Cardiac muscle cell (in vitro differentiated cells and primary cell): ENCODE results near the gene RAB3C. TPM values are rescaled to one million over a fixed set of nuclear protein-coding genes. Genes with fewer than 3 reads are reported as not detected.

ENCODE experiments used
- DNase-seq, 2 donors: peaks; one replicate each; pipeline versions ENCODE4 v3.0.0 to v3.0.0-alpha.2; 2010 to 2017; ENCODE audit warnings: low read depth in 1 of 2, low spot score in 1 of 2
- H3K27ac ChIP-seq: fragments of 200-600 bp; sonication (generic); 2 replicates; pipeline ENCODE4 v1.5.1; 2016
- H3K27me3 ChIP-seq: fragments of 200-600 bp; sonication (generic); 2 replicates; pipeline ENCODE4 v1.6.0; 2016; ENCODE audit warnings: control low read depth
- H3K36me3 ChIP-seq: fragments of 200-600 bp; sonication (generic); 2 replicates; pipeline ENCODE4 v1.5.1; 2016; ENCODE audit warnings: control low read depth
- H3K4me1 ChIP-seq: fragments of 200-600 bp; sonication (generic); 2 replicates; pipeline ENCODE4 v1.8.1; 2017; ENCODE audit warnings: low read depth, mild to moderate bottlenecking, mixed run types
- H3K4me3 ChIP-seq: fragments of 200-600 bp; sonication (generic); 2 replicates; pipeline ENCODE4 v1.5.1; 2016; ENCODE audit warnings: mild to moderate bottlenecking
- H3K9me3 ChIP-seq: fragments of 200-600 bp; sonication (generic); 2 replicates; pipeline ENCODE4 v1.5.1; 2017; ENCODE audit warnings: low read depth, mild to moderate bottlenecking, control low read depth
- polyA plus RNA-seq: library from polyadenylated mRNA; unstranded; fragments of >200 nt; fragmentation: Nextera tagmentation; extraction: Ambion mirVana; gene quantifications from 2 replicates; pipeline ENCODE4 v1.2.1, GENCODE V29; 2016
- total RNA-seq: library from RNA; depleted of rRNA; stranded (reverse); fragments of >200 nt; gene quantifications from 2 replicates; pipeline ENCODE4 v1.2.3, GENCODE V29; 2016
- TF ChIP-seq, protein P1 (sequence below): IDR thresholded peaks from 2 replicates; pipeline ENCODE4 v1.5.1; 2012; ENCODE audit warnings: low read depth, mild to moderate bottlenecking, low read length

RAB3C gene
- total and polyA plus RNA-seq, 2 experiments from 2014 or later: 0.69 to 1.1 TPM

DNA sequence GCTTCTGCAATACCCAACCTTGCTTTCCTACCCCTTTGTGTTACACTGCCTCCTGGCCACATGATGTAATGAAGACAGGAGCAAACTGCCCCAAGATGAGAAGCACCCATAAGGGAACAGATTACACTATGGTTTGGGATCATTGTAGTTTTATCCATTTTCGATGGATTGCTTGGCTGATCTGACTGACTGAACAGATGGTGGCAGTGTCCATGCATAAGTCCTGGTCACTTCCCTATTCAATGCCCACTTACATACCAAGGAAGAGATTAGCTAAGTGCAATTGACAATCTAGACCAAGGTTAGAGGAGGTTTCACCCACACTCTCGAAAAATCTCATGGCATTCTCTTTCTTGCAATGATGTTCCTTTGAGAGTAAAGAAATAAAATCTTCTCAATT lies 319.9 kb downstream of the RAB3C start:
- TF ChIP-seq, protein P1, sequence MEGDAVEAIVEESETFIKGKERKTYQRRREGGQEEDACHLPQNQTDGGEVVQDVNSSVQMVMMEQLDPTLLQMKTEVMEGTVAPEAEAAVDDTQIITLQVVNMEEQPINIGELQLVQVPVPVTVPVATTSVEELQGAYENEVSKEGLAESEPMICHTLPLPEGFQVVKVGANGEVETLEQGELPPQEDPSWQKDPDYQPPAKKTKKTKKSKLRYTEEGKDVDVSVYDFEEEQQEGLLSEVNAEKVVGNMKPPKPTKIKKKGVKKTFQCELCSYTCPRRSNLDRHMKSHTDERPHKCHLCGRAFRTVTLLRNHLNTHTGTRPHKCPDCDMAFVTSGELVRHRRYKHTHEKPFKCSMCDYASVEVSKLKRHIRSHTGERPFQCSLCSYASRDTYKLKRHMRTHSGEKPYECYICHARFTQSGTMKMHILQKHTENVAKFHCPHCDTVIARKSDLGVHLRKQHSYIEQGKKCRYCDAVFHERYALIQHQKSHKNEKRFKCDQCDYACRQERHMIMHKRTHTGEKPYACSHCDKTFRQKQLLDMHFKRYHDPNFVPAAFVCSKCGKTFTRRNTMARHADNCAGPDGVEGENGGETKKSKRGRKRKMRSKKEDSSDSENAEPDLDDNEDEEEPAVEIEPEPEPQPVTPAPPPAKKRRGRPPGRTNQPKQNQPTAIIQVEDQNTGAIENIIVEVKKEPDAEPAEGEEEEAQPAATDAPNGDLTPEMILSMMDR: no peak
- H3K4me1 ChIP-seq: peaks cover 7% of the 10 kb centered on the region
- H3K9me3 ChIP-seq: no peaks in the 10 kb centered on the region
- DNase-seq: no peak
- H3K27ac ChIP-seq: no peak overlapping the region
- no peaks in the 10 kb centered on the region for H3K27me3 ChIP-seq
- H3K36me3 ChIP-seq: no peaks in the 10 kb centered on the region
- H3K4me3 ChIP-seq: no peak overlapping the region

DNA sequence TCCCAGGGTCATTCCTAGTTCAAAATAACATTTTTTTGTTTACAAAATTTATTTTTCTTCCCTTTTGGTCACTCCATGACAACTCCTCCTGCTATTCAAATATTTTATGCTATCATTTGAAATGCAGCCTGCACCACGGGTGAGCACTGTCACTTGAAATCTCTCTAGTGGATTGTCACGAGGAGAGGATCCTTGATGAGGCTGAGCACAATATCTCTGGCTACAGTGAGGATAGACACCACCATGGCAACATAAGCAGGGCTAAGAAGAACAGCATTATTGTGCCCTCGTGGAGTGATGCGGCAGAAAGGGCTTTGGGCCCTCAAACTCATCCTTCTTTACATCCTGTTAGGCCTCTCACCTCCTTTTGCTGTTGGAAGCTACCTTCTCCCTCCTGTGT lies 321.9 kb downstream of the RAB3C start:
- H3K4me3 ChIP-seq: no peak overlapping the region
- no peak overlapping the region for H3K27ac ChIP-seq
- no peak for DNase-seq
- H3K4me1 ChIP-seq: no peaks in the 10 kb centered on the region
- no peaks in the 10 kb centered on the region for H3K36me3 ChIP-seq
- no peaks in the 10 kb centered on the region for H3K9me3 ChIP-seq
- TF ChIP-seq, protein P1: no peak
- H3K27me3 ChIP-seq: no peaks in the 10 kb centered on the region

DNA sequence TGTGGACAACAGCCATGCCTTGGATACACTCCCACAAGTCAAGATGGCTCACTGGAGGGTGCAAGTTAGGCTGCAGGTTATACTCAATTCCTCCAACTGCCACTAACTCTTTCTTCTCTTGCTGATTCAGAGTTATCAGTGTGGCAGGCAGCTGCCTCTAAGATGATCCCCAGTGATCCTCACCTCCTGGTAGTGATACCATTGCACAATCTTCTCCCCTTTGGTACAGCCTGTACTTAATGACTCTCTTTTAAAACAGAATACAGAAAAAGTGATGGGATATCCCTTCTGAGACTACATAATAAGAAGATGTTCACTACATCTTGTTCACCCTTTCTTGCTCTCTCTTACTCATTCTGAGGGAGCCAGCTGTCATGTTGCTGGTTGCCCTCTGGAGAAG lies 323.1 kb downstream of the RAB3C start:
- Histone ChIP-seq H3K27ac (no peak overlapping the region), H3K4me3 (no peak overlapping the region), H3K4me1 (no peaks in the 10 kb centered on the region), H3K27me3 (no peaks in the 10 kb centered on the region), H3K9me3 (no peaks in the 10 kb centered on the region), H3K36me3 (no peaks in the 10 kb centered on the region)
- DNase-seq: no peak
- TF ChIP-seq, protein P1: no peak

Other genes with a start within 250 kb of the RAB3C start
- 130 and 147 TPM in 2 replicates for gene PLK2, start 123.0 kb upstream of the RAB3C start, total RNA-seq
- 25.1 and 34.2 TPM in 2 replicates for gene PLK2, start 123.0 kb upstream of the RAB3C start, polyA plus RNA-seq
- not detected in 2 replicates for gene GAPT, start 91.6 kb upstream of the RAB3C start, total RNA-seq
- gene GAPT, start 91.6 kb upstream of the RAB3C start, polyA plus RNA-seq: not detected in 2 replicates